GM21390 (cell line): Measurements from ENCODE around the gene LRRFIP2.
"Not testable (repeated sequence)": the region's sequence is repeated elsewhere in the genome, so short reads cannot be mapped to it uniquely, and the experiment has no call there.

Source experiments
- ATAC-seq: cut with Tn5 transposase; IDR thresholded peaks from one replicate; pipeline ENCODE4 v1.9.1; 2021; ENCODE audit not compliant: unreplicated experiment

The LRRFIP2 gene

GRCh38 chr3:37174532-37175126, at the start of gene LRRFIP2:
Gene LRRFIP2 (minus strand): TSS chr3:37174582. CDS start chr3:37148983, 25,599 bp downstream.
- peak; percentile 15 for ATAC-seq

GRCh38 chr3:37223576-37223975, 49.2 kb upstream of the LRRFIP2 start:
- ATAC-seq, result no peak

GRCh38 chr3:37223141-37223558, 48.8 kb upstream of the LRRFIP2 start:
- ATAC-seq, result no peak

GRCh38 chr3:37222542-37222941, 48.2 kb upstream of the LRRFIP2 start:
- not testable (repeated sequence) for ATAC-seq

- no peak for ATAC-seq
Measured at GRCh38 chr3:37221407-37221806, 47.0 kb upstream of the LRRFIP2 start.

GRCh38 chr3:37219266-37219665, 44.9 kb upstream of the LRRFIP2 start:
- no peak for ATAC-seq

GRCh38 chr3:37218206-37218605, 43.8 kb upstream of the LRRFIP2 start:
- ATAC-seq, result no peak

GRCh38 chr3:37217098-37217849, 42.9 kb upstream of the LRRFIP2 start:
- no peak for ATAC-seq

- ATAC-seq, result no peak
Measured at GRCh38 chr3:37216597-37217097, 42.3 kb upstream of the LRRFIP2 start.

- ATAC-seq, result no peak
Measured at GRCh38 chr3:37214076-37214475, 39.7 kb upstream of the LRRFIP2 start.

GRCh38 chr3:37210230-37210629, 35.8 kb upstream of the LRRFIP2 start:
- ATAC-seq, result no peak

- not testable (repeated sequence) for ATAC-seq
Measured at GRCh38 chr3:37208576-37208975, 34.2 kb upstream of the LRRFIP2 start.

GRCh38 chr3:37208008-37208407, 33.6 kb upstream of the LRRFIP2 start:
- ATAC-seq, result not testable (repeated sequence)

- ATAC-seq, result not testable (repeated sequence)
Measured at GRCh38 chr3:37206041-37206440, 31.7 kb upstream of the LRRFIP2 start.

GRCh38 chr3:37204314-37204713, 29.9 kb upstream of the LRRFIP2 start:
- ATAC-seq, result no peak

GRCh38 chr3:37202035-37202434, 27.7 kb upstream of the LRRFIP2 start:
- no peak for ATAC-seq

GRCh38 chr3:37200141-37200540, 25.8 kb upstream of the LRRFIP2 start:
- no peak for ATAC-seq

- ATAC-seq, result no peak
Measured at GRCh38 chr3:37198996-37199395, 24.6 kb upstream of the LRRFIP2 start.

- no peak for ATAC-seq
Measured at GRCh38 chr3:37198547-37198946, 24.2 kb upstream of the LRRFIP2 start.

GRCh38 chr3:37197810-37198371, 23.5 kb upstream of the LRRFIP2 start:
- ATAC-seq, result no peak

GRCh38 chr3:37194533-37194932, 20.2 kb upstream of the LRRFIP2 start:
- ATAC-seq, result no peak

- ATAC-seq, result no peak
Measured at GRCh38 chr3:37190667-37191066, 16.3 kb upstream of the LRRFIP2 start.
